ENCODE measurements around the gene CNTLN.
"Not testable (repeated sequence)": the region's sequence is repeated elsewhere in the genome, so short reads cannot be mapped to it uniquely, and the experiment has no call there.

The CNTLN gene

GRCh38 chr9:17166346-17166745, 31.5 kb downstream of the CNTLN start:
- in situ Hi-C loops (cut with HindIII; ENCODE audit: low sequenced_read_pairs), result no loop called here
- no peak for DNase-seq (ENCODE audit: low read depth, low spot score)
- H3K4me3 ChIP-seq (ENCODE audit: low read depth, low read length), result no peak overlapping the region
- no peak for TF ChIP-seq CTCF (IDR thresholded peaks at IDR 0.05; ENCODE audit: low read depth, low read length)

GRCh38 chr9:17171309-17172094, 36.7 kb downstream of the CNTLN start:
- TF ChIP-seq CTCF (IDR thresholded peaks at IDR 0.05; ENCODE audit: low read depth, low read length), result no peak
- in situ Hi-C loops (cut with HindIII; ENCODE audit: low sequenced_read_pairs), result no loop called here
- no peak for DNase-seq (ENCODE audit: low read depth, low spot score)
- H3K4me3 ChIP-seq (ENCODE audit: low read depth, low read length), result no peak overlapping the region

- in situ Hi-C loops (cut with HindIII; ENCODE audit: low sequenced_read_pairs); H3K4me3 ChIP-seq (ENCODE audit: low read depth, low read length); DNase-seq (ENCODE audit: low read depth, low spot score): not testable (repeated sequence)
These were observed 42.7 kb downstream of the CNTLN start for GRCh38 chr9:17177496-17177895.

GRCh38 chr9:17185481-17186029, 50.7 kb downstream of the CNTLN start:
- H3K4me3 ChIP-seq (ENCODE audit: low read depth, low read length), result no peak overlapping the region
- TF ChIP-seq CTCF (IDR thresholded peaks at IDR 0.05; ENCODE audit: low read depth, low read length), result no peak
- DNase-seq (ENCODE audit: low read depth, low spot score), result no peak
- in situ Hi-C loops (cut with HindIII; ENCODE audit: low sequenced_read_pairs), result no loop called here

- no peak for TF ChIP-seq CTCF (IDR thresholded peaks at IDR 0.05; ENCODE audit: low read depth, low read length)
- H3K4me3 ChIP-seq (ENCODE audit: low read depth, low read length), result no peak overlapping the region
- DNase-seq (ENCODE audit: low read depth, low spot score), result peak; percentile 44
- in situ Hi-C loops (cut with HindIII; ENCODE audit: low sequenced_read_pairs), result no loop called here
These were observed 56.2 kb downstream of the CNTLN start for GRCh38 chr9:17191082-17191481.

GRCh38 chr9:17204611-17205152, 69.8 kb downstream of the CNTLN start:
- no peak for TF ChIP-seq CTCF (IDR thresholded peaks at IDR 0.05; ENCODE audit: low read depth, low read length)
- in situ Hi-C loops (cut with HindIII; ENCODE audit: low sequenced_read_pairs), result no loop called here
- no peak overlapping the region for H3K4me3 ChIP-seq (ENCODE audit: low read depth, low read length)
- no peak for DNase-seq (ENCODE audit: low read depth, low spot score)

GRCh38 chr9:17216011-17216410, 81.2 kb downstream of the CNTLN start:
- no peak for DNase-seq (ENCODE audit: low read depth, low spot score)
- in situ Hi-C loops (cut with HindIII; ENCODE audit: low sequenced_read_pairs), result no loop called here
- no peak for TF ChIP-seq CTCF (IDR thresholded peaks at IDR 0.05; ENCODE audit: low read depth, low read length)

More at GRCh38 chr9:17216011-17216410, 81.2 kb downstream of the CNTLN start:
- H3K4me3 ChIP-seq (ENCODE audit: low read depth, low read length), result no peak overlapping the region

All from astrocyte of the spinal cord (primary cell).